ENCODE measurements around the gene SF3A1. TPM values are rescaled to one million over a fixed set of nuclear protein-coding genes. Genes with fewer than 3 reads are reported as not detected.

Gene SF3A1
- total RNA-seq, 1 donor from 2014 or later, result 193 TPM

GRCh38 chr22:30288419-30289140, 68.1 kb downstream of the SF3A1 start:
- no peak for DNase-seq (ENCODE audit: low spot score)

GRCh38 chr22:30287648-30288418, 68.9 kb downstream of the SF3A1 start:
- peak; percentile 84 for DNase-seq (ENCODE audit: low spot score)

- DNase-seq (ENCODE audit: low spot score), result peak; percentile 76
Observed at GRCh38 chr22:30286813-30287647, 69.7 kb downstream of the SF3A1 start.

GRCh38 chr22:30286331-30286730, 70.4 kb downstream of the SF3A1 start:
- DNase-seq (ENCODE audit: low spot score), result no peak

- no peak for DNase-seq (ENCODE audit: low spot score)
Observed at GRCh38 chr22:30285846-30286200, 70.9 kb downstream of the SF3A1 start.

GRCh38 chr22:30285176-30285845, 71.4 kb downstream of the SF3A1 start:
- no peak for DNase-seq (ENCODE audit: low spot score)

GRCh38 chr22:30284666-30285065, 72.0 kb downstream of the SF3A1 start:
- no peak for DNase-seq (ENCODE audit: low spot score)

GRCh38 chr22:30284172-30284571, 72.5 kb downstream of the SF3A1 start:
- no peak for DNase-seq (ENCODE audit: low spot score)

GRCh38 chr22:30283342-30283741, 73.4 kb downstream of the SF3A1 start:
- DNase-seq (ENCODE audit: low spot score), result no peak

- no peak for DNase-seq (ENCODE audit: low spot score)
Observed at GRCh38 chr22:30282616-30283046, 74.1 kb downstream of the SF3A1 start.

Other genes starting within 250 kb of the SF3A1 start
- gene LIF, start 110.1 kb downstream of the SF3A1 start, total RNA-seq, result 2.1 TPM
- 0.36 TPM for gene OSM, start 90.0 kb downstream of the SF3A1 start, total RNA-seq
- 17.5 TPM for gene CASTOR1, start 67.4 kb downstream of the SF3A1 start, total RNA-seq
- 40.0 TPM for gene TBC1D10A, start 30.0 kb downstream of the SF3A1 start, total RNA-seq
- gene CCDC157, start 113 bp upstream of the SF3A1 start, total RNA-seq, result 3.3 TPM
- 17.5 TPM for gene RNF215, start 30.5 kb upstream of the SF3A1 start, total RNA-seq
- 5.8 TPM for gene SEC14L2, start 40.1 kb upstream of the SF3A1 start, total RNA-seq
- 9.1 TPM for gene MTFP1, start 68.9 kb upstream of the SF3A1 start, total RNA-seq
- gene SEC14L3, start 115.1 kb upstream of the SF3A1 start, total RNA-seq, result not detected
- gene SEC14L4, start 148.8 kb upstream of the SF3A1 start, total RNA-seq, result 0.39 TPM
- gene SEC14L6, start 189.8 kb upstream of the SF3A1 start, total RNA-seq, result 0.57 TPM
- 0.73 TPM for gene GAL3ST1, start 217.8 kb upstream of the SF3A1 start, total RNA-seq
- 82.9 TPM for gene PES1, start 235.0 kb upstream of the SF3A1 start, total RNA-seq

Data from ureter (tissue), 1 donor.